Measurements from ENCODE around the gene OPHN1.
A peak's percentile ranks its signal among the peaks of the same experiment; 100 is the strongest.

Gene OPHN1

GRCh38 chrX:68429216-68429615, 4.1 kb downstream of the OPHN1 start:
- TF ChIP-seq CTCF (IDR thresholded peaks at IDR 0.05; ENCODE audit: low read depth, low read length) = no peak
- no peak overlapping the region for H3K4me3 ChIP-seq (replicated peaks in 1 of 2; ENCODE audit: low read depth in 2 of 2, low read length in 2 of 2)
- peak in 1 of 2 donors; percentile 66 for DNase-seq (ENCODE audit: low read depth in 2 of 2)

- TF ChIP-seq CTCF (IDR thresholded peaks at IDR 0.05; ENCODE audit: low read depth, low read length) = no peak
- H3K4me3 ChIP-seq (replicated peaks in 1 of 2; ENCODE audit: low read depth in 2 of 2, low read length in 2 of 2) = no peak overlapping the region
- DNase-seq (ENCODE audit: low read depth in 2 of 2) = peak; percentile 22 to 77
These were observed 4.9 kb downstream of the OPHN1 start for GRCh38 chrX:68428431-68428830.

GRCh38 chrX:68424719-68425118, 8.6 kb downstream of the OPHN1 start:
- H3K4me3 ChIP-seq (replicated peaks in 1 of 2; ENCODE audit: low read depth in 2 of 2, low read length in 2 of 2) = no peak overlapping the region
- TF ChIP-seq CTCF (IDR thresholded peaks at IDR 0.05; ENCODE audit: low read depth, low read length) = no peak
- no peak for DNase-seq (ENCODE audit: low read depth in 2 of 2)

GRCh38 chrX:68422478-68422877, 10.8 kb downstream of the OPHN1 start:
- H3K4me3 ChIP-seq (replicated peaks in 1 of 2; ENCODE audit: low read depth in 2 of 2, low read length in 2 of 2) = no peak overlapping the region
- no peak for DNase-seq (ENCODE audit: low read depth in 2 of 2)
- TF ChIP-seq CTCF (IDR thresholded peaks at IDR 0.05; ENCODE audit: low read depth, low read length) = no peak

GRCh38 chrX:68421636-68422035, 11.7 kb downstream of the OPHN1 start:
- TF ChIP-seq CTCF (IDR thresholded peaks at IDR 0.05; ENCODE audit: low read depth, low read length) = no peak
- DNase-seq (ENCODE audit: low read depth in 2 of 2) = no peak
- no peak overlapping the region for H3K4me3 ChIP-seq (replicated peaks in 1 of 2; ENCODE audit: low read depth in 2 of 2, low read length in 2 of 2)

- H3K4me3 ChIP-seq (replicated peaks in 1 of 2; ENCODE audit: low read depth in 2 of 2, low read length in 2 of 2) = no peak overlapping the region
- peak in 1 of 2 donors; percentile 51 for DNase-seq (ENCODE audit: low read depth in 2 of 2)
- TF ChIP-seq CTCF (IDR thresholded peaks at IDR 0.05; ENCODE audit: low read depth, low read length) = no peak
These were observed 12.7 kb downstream of the OPHN1 start for GRCh38 chrX:68420559-68420958.

GRCh38 chrX:68419975-68420374, 13.3 kb downstream of the OPHN1 start:
- H3K4me3 ChIP-seq (replicated peaks in 1 of 2; ENCODE audit: low read depth in 2 of 2, low read length in 2 of 2) = no peak overlapping the region
- TF ChIP-seq CTCF (IDR thresholded peaks at IDR 0.05; ENCODE audit: low read depth, low read length) = no peak
- DNase-seq (ENCODE audit: low read depth in 2 of 2) = no peak
